ENCODE results near the gene EYA3. TPM values are rescaled to one million over a fixed set of nuclear protein-coding genes. Genes with fewer than 3 reads are reported as not detected.
"Not testable (repeated sequence)": the region's sequence is repeated elsewhere in the genome, so short reads cannot be mapped to it uniquely, and the experiment has no call there.

EYA3 gene
- total RNA-seq, 2 donors from 2014 or later = 12.3 to 15.0 TPM

DNA sequence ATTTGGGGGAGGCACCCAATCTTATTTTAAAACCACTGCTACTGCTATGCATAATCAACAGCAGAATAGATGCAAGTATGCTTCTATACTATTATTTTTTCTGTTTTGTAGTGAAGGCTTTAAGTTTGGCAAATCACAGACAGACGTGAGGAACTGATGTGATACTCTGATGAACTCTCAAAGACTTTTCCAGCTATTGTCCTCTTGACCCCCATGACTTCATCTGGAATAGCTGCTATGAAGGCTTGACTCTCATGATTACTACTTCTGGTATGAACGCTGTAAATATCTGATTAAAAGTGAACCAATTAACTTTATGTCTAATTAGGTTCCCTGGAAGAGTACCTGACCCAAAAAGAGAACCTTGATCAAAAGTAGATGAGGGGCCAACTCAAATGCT is 49.1 kb downstream of the EYA3 start:
- intact Hi-C loops (cut with DNase I) = no loop called here
- no peak for DNase-seq (ENCODE audit: low spot score)

- intact Hi-C loops (cut with DNase I) = no loop called here
- no peak for DNase-seq (ENCODE audit: low spot score)
These were observed 50.5 kb downstream of the EYA3 start for GRCh38 chr1:28037946-28038345.

DNA sequence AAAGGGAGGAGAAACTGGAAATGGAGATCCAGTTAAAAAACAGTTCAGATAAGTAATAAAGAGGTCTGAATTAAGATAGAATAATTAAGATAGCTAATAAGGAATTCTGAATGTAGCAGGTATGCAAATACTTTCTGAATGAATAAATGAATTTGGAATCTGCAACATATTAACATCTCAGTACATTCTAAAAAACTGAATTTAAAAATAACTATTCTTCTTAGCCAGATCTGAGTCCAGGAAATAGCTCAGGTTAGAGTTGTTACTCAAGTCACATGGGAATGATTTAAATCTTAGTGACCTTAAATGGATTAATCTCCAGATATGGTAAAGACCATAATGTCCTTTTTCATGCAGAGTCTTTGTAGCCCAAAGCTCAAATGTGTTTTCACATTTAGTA is 51.2 kb downstream of the EYA3 start:
- intact Hi-C loops (cut with DNase I) = no loop called here
- DNase-seq (ENCODE audit: low spot score) = no peak

DNA sequence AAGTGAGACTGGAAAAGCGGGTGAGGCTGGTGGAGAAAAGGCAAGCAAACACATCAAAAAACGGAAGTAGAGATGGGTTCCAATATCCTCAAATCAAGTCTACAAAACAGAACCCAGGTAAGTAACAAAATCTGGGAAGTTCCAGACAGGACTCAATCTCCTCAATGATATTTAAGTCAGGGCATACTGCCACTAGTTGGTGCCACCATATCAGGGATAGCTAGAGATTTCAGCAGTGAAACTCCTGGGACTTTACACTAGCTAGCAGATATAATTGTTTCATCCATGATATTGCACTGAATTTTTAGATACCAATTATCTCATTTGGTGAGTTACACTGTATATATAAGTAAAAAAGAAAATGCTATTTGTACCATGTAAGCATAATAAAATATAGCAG is 52.0 kb downstream of the EYA3 start:
- intact Hi-C loops (cut with DNase I) = no loop called here
- DNase-seq (ENCODE audit: low spot score) = no peak

DNA sequence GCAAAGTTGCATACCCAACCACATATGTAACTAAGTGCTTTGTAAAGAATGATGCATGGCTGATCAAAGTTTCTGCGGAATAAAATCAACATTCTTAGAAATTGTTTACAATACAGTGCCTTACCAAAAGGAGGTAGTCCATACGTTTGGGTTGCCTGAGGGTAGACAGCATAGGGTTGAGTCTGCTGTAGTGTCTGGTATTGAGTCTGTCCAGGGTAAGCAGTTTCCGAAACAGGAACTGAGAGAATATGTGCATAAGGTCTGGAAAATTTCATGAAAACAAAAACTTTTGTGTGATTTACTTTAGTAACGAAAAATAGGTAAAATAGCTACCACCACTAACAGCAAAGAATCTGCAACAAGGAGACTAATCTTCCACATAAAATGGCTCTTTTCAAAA is 53.0 kb downstream of the EYA3 start:
- intact Hi-C loops (cut with DNase I) = no loop called here
- no peak for DNase-seq (ENCODE audit: low spot score)

DNA sequence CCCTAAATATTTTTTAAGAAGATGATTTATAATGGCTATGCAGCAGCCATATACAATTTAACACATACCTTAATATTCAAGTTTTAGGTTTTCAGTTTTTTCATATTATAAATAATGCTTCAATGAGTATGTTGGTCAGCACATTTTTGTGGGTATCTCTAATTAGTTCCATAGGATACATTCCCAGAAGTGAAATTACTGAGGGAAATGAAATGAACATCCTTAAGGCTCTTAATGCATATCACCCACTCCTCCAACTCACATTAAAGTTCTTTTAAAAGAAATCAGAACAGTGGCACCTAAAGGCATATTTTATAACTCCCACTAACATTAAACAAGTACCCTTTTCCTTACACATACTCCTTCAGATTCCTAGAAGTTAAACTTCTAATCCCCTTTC is 56.1 kb downstream of the EYA3 start:
- DNase-seq (ENCODE audit: low spot score) = no peak
- intact Hi-C loops (cut with DNase I) = no loop called here

GRCh38 chr1:28031173-28031572 is 57.2 kb downstream of the EYA3 start:
- intact Hi-C loops (cut with DNase I) = no loop called here
- DNase-seq (ENCODE audit: low spot score) = no peak

DNA sequence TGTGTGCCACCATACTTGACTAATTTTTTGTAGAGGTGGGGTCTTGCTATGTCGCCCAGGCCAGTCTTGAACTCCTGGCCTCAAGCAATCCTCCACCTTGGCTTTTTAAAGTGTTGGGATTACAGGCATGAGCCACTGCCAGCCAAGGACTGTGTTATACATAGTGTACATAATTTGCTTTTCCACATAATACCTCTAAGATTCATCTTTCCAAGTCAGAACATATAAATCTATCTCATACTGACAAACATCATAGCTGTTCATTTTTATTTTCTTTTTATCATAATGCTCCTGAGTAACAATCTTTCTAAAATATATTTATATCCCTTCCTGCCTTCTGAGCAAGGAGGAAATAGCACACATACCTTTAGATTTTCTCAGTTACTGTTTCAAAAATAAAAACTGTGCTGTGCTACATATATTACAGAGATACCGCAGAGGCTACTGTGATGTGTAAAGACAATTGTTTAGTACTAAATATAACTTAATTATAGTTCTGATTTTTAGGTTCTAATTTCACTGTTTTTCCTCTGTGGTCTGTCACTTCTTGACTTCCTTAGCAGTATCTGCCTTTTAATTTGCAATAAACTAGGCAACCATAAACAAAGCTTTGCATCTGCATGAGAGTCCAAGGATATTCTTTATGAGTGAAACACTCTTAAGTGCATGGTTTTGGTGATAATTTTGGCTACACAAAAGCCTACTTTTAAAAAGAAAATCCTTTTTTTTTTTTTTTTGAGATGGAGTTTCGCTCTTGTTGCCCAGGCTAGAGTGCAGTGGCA is 59.3 kb downstream of the EYA3 start:
- DNase-seq (ENCODE audit: low spot score) = no peak
- intact Hi-C loops (cut with DNase I) = no loop called here

GRCh38 chr1:28027660-28028059 is 60.8 kb downstream of the EYA3 start:
- DNase-seq (ENCODE audit: low spot score) = no peak
- intact Hi-C loops (cut with DNase I) = no loop called here

DNA sequence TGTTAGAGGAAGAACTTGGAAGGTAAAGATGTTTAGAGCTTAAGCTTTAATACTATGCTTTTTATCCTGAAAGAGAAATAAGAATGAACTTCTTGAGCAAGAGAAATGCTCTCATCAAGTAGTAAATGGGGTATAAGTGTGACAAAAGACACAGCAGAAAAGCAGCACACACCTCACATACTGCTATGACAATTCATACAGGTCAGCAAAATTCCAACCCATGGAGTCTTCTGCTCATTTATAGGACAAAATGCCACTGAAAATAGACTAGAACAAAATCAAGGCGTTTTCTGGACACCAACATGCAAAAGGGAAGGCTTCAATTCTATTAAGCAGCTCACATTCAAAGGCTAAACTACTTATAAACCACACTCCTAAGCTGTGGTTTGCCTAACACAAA is 61.2 kb downstream of the EYA3 start:
- intact Hi-C loops (cut with DNase I) = no loop called here

GRCh38 chr1:28026329-28026728 is 62.1 kb downstream of the EYA3 start:
- intact Hi-C loops (cut with DNase I) = no loop called here
- DNase-seq (ENCODE audit: low spot score) = no peak

More for the DNA sequence above, 61.2 kb downstream of the EYA3 start:
- no peak for DNase-seq (ENCODE audit: low spot score)

GRCh38 chr1:28021064-28021463 is 67.3 kb downstream of the EYA3 start:
- DNase-seq (ENCODE audit: low spot score) = no peak
- intact Hi-C loops (cut with DNase I) = no loop called here

GRCh38 chr1:28010969-28011368 is 77.4 kb downstream of the EYA3 start:
- intact Hi-C loops (cut with DNase I) = no loop called here
- no peak for DNase-seq (ENCODE audit: low spot score)

- DNase-seq (ENCODE audit: low spot score); intact Hi-C loops (cut with DNase I): not testable (repeated sequence)
These were observed 85.3 kb downstream of the EYA3 start for GRCh38 chr1:28003117-28003516.

- no peak for DNase-seq (ENCODE audit: low spot score)
- intact Hi-C loops (cut with DNase I) = no loop called here
These were observed 85.8 kb downstream of the EYA3 start for GRCh38 chr1:28002600-28002999.

- DNase-seq (ENCODE audit: low spot score) = no peak
- intact Hi-C loops (cut with DNase I) = no loop called here
These were observed 89.4 kb downstream of the EYA3 start for GRCh38 chr1:27999055-27999454.

GRCh38 chr1:27994526-27994925 is 93.9 kb downstream of the EYA3 start:
- intact Hi-C loops (cut with DNase I); DNase-seq (ENCODE audit: low spot score): not testable (repeated sequence)

- DNase-seq (ENCODE audit: low spot score) = no peak
- intact Hi-C loops (cut with DNase I) = no loop called here
These were observed 94.3 kb downstream of the EYA3 start for GRCh38 chr1:27994060-27994459.

- no peak for DNase-seq (ENCODE audit: low spot score)
- intact Hi-C loops (cut with DNase I) = no loop called here
These were observed 95.2 kb downstream of the EYA3 start for GRCh38 chr1:27993241-27993640.

- no peak for DNase-seq (ENCODE audit: low spot score)
These were observed 96.1 kb downstream of the EYA3 start for GRCh38 chr1:27992276-27992675.

DNA sequence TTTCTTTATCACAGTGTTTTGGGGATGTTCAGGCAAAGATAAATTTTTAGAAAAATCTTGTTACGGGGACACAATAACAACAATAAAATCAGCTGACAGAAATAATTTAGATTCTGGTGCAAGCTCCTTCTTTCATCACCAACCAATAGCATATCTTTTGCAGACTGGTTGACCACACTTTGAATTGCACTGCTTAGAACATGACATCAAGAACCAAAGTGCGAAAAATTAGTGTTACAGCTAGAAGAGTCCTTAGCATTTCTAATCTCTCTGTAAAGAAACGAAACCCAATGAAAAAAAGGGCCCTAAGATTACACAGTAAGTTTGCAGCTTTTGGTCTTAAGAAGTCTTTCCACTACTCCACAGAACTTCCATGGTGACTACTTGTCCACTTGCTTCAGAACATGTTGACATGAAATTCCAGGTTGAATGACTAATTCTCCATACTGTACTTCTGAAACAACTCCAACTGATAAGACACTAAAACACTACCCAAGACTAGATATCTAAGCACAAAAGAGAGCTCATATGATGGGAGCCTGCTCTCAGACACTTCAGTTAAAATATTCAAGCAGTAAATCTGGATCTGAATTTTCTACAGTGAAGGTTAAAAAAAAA is 97.4 kb downstream of the EYA3 start:
- no peak for DNase-seq (ENCODE audit: low spot score)
- intact Hi-C loops (cut with DNase I) = no loop called here

More at GRCh38 chr1:27992276-27992675, 96.1 kb downstream of the EYA3 start:
- intact Hi-C loops (cut with DNase I) = no loop called here

Data from posterior vena cava (tissue), 2 donors.